GM18858 (cell line): ENCODE data around the gene NIPSNAP2.
"Not testable (repeated sequence)": the region's sequence is repeated elsewhere in the genome, so short reads cannot be mapped to it uniquely, and the experiment has no call there.

ENCODE experiments used
- ATAC-seq: cut with Tn5 transposase; IDR thresholded peaks from one replicate; pipeline ENCODE4 v1.9.1; 2021; ENCODE audit not compliant: unreplicated experiment

The NIPSNAP2 gene

DNA sequence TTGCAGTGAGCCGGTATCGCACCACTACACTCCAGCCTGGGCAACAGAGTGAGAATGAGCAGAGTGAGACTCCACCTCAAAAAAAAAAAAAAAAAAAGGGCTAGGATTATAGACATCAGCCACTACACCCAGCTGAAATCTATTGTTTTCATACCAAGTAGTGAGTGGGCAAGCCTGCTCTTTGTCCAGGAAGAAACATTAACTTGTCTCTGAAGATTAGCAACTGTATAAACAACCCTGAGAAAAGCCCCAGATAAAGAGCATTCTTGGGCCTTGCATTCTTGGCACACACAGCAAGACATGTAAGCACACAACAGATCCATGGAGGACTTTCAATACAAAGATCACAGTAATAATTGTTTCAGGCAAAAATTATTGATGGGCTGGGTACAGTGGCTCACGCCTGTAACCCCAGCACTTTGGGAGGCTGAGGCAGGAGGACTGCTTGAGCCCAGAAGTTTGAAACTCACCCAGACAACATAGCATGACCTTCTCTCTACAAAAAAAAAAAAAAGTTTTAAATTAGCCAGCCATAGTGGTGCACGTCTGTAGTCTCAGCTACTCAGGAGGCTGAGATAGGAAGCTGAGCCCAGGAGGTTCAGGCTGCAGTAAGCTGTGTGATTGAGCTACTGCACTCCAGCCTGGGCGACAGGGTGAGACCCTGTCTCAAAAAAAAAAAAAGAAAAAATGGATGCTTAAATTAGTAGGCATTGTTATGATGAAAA is 82.5 kb downstream of the NIPSNAP2 start:
- no peak for ATAC-seq

- not testable (repeated sequence) for ATAC-seq
Measured at GRCh38 chr7:56047446-56048116, 83.2 kb downstream of the NIPSNAP2 start.

- no peak for ATAC-seq
Measured at GRCh38 chr7:56048245-56048644, 83.9 kb downstream of the NIPSNAP2 start.

DNA sequence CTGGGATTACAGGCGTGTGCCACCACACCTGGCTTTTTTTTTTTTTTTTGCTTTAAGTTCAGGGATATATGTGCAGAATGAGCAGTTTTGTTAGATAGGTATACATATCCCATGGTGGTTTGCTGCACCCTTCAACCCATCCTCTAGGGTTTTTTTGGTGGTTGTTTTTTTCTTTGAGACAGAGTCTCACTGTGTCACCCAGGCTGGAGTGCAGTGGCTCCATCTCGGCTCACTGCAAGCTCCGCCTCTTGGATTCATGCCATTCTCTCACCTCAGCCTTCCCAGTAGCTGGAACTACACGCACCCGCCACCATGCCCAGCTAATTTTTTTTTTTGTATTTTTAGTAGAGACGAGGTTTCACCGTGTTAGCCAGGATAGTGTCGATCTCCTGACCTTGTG is 84.4 kb downstream of the NIPSNAP2 start:
- not testable (repeated sequence) for ATAC-seq
